Endothelial cell of umbilical vein (primary cell): ENCODE measurements around the gene PCDH9. TPM values are rescaled to one million over a fixed set of nuclear protein-coding genes. Genes with fewer than 3 reads are reported as not detected.

Experiments used
- BruUV-seq: library from RNA; stranded (reverse); fragments of 400-500 nt; replicated peaks from 2 replicates; lab custom pipeline; 2021; lab: Mats Ljungman, UMichigan
- CTCF ChIA-PET: fragments of 300-600, 350-600 bp; sonication (Branson Sonifier 250); formaldehyde crosslinking; loops from one replicate; lab custom pipeline; 2021; ENCODE audit warnings: antibody characterized with exemption, inconsistent platforms; lab: Charles Lee
- POLR2A ChIA-PET: fragments of 300-600, 350-600 bp; sonication (Branson Sonifier 250); formaldehyde crosslinking; loops from one replicate; lab custom pipeline; 2021; ENCODE audit warnings: antibody characterized with exemption, inconsistent platforms; lab: Charles Lee
- DNase-seq: peaks from one replicate; pipeline ENCODE4 v3.0.0-alpha.2; 2011; ENCODE audit warnings: low read depth, low spot score
- FAIRE-seq: peaks from 2 replicates; lab custom pipeline; 2011; peaks lifted over from hg19 to GRCh38; lab: Jason Lieb, UNC
- H2AFZ ChIP-seq: 2 replicates; pipeline ENCODE4 v1.6.0; 2012; ENCODE audit warnings: low read depth, low read length, control low read depth, inconsistent platforms
- H3K27ac ChIP-seq: 2 replicates; pipeline ENCODE4 v1.5.1; 2011; ENCODE audit warnings: low read depth, mild to moderate bottlenecking, control low read depth, low read length, moderate library complexity; ENCODE audit not compliant: insufficient read depth
- H3K27me3 ChIP-seq, 2 experiments: 2 replicates each; pipeline versions ENCODE4 v1.6.0 to v1.6.1; 2011; ENCODE audit warnings: low read length in 2 of 2, mixed read lengths in 1 of 2; ENCODE audit not compliant: control insufficient read depth in 2 of 2, insufficient read depth in 2 of 2
- H3K36me3 ChIP-seq, 2 experiments: 2 replicates in 1 of 2; 3 replicates in 1 of 2; pipeline ENCODE4 v1.5.1; 2011; ENCODE audit warnings: low read length in 2 of 2, mild to moderate bottlenecking in 1 of 2, moderate library complexity in 1 of 2; ENCODE audit not compliant: control insufficient read depth in 2 of 2, insufficient read depth in 2 of 2; ENCODE audit errors: extremely low read depth in 1 of 2
- H3K4me1 ChIP-seq: 3 replicates; pipeline ENCODE4 v1.5.1; 2011; ENCODE audit warnings: mild to moderate bottlenecking, low read length; ENCODE audit not compliant: control insufficient read depth, insufficient read depth; ENCODE audit errors: extremely low read depth
- H3K4me2 ChIP-seq: 2 replicates; pipeline ENCODE4 v1.6.1; 2011; ENCODE audit warnings: low read length, control low read depth, mixed read lengths; ENCODE audit not compliant: insufficient read depth
- H3K4me3 ChIP-seq, 3 experiments: fragments of 200-600 bp in 1 of 3; sonication (generic), shearing (Covaris generic) in 1 of 3; replicated peaks in 1 of 3; 2 replicates each; pipeline ENCODE4 v1.5.1; 2011 to 2016; ENCODE audit warnings: control low read depth in 3 of 3, low read length in 3 of 3, mild to moderate bottlenecking in 2 of 3, inconsistent platforms in 1 of 3, low read depth in 1 of 3, moderate library complexity in 1 of 3; ENCODE audit not compliant: insufficient read depth in 1 of 3
- H3K79me2 ChIP-seq: 2 replicates; pipeline ENCODE4 v1.6.0; 2012; ENCODE audit warnings: low read length, inconsistent platforms; ENCODE audit not compliant: control insufficient read depth, insufficient read depth
- H3K9ac ChIP-seq: replicated peaks from 2 replicates; pipeline ENCODE3; 2011; ENCODE audit warnings: low read length, control low read depth; ENCODE audit not compliant: insufficient read depth; ENCODE audit errors: extremely low read depth
- H3K9me1 ChIP-seq: replicated peaks from 3 replicates; pipeline ENCODE4 v1.6.0; 2011; ENCODE audit warnings: mild to moderate bottlenecking, low read length; ENCODE audit not compliant: control insufficient read depth, insufficient read depth; ENCODE audit errors: extremely low read depth
- H3K9me3 ChIP-seq: replicated peaks from 2 replicates; pipeline ENCODE4 v1.5.1; 2012; ENCODE audit warnings: low read length, inconsistent platforms; ENCODE audit not compliant: control insufficient read depth, insufficient read depth
- H4K20me1 ChIP-seq: replicated peaks from 2 replicates; pipeline ENCODE3; 2011; ENCODE audit warnings: mild to moderate bottlenecking, low read length; ENCODE audit not compliant: control insufficient read depth, insufficient read depth; ENCODE audit errors: extremely low read depth
- EZH2 ChIP-seq: IDR thresholded peaks from 2 replicates; pipeline ENCODE4 v1.6.1; 2012; ENCODE audit warnings: borderline replicate concordance, low read depth, mild to moderate bottlenecking, moderate library complexity, low read length, inconsistent platforms; ENCODE audit not compliant: severe bottlenecking
- FOS ChIP-seq: IDR thresholded peaks from 2 replicates; pipeline ENCODE4 v1.6.1; 2011; ENCODE audit warnings: mild to moderate bottlenecking, low read length, moderate library complexity, borderline replicate concordance; ENCODE audit not compliant: insufficient read depth
- GATA2 ChIP-seq: IDR thresholded peaks from 2 replicates; pipeline ENCODE4 v1.7.0; 2011; ENCODE audit warnings: low read depth, mild to moderate bottlenecking, moderate library complexity, mixed read lengths, low read length; ENCODE audit not compliant: insufficient read length, insufficient read depth
- JUN ChIP-seq: IDR thresholded peaks from 2 replicates; pipeline ENCODE4 v1.6.1; 2011; ENCODE audit warnings: borderline replicate concordance, low read depth; ENCODE audit not compliant: insufficient read length, insufficient read depth
- MYC ChIP-seq: IDR thresholded peaks from one replicate; pipeline ENCODE4 v1.6.1; 2011; ENCODE audit warnings: mild to moderate bottlenecking, low read depth, low read length
- POLR2A ChIP-seq: IDR thresholded peaks from 2 replicates; pipeline ENCODE4 v1.6.1; 2012; ENCODE audit warnings: low read depth, mild to moderate bottlenecking, control low read depth, low read length
- POLR2AphosphoS5 ChIP-seq: IDR thresholded peaks from 2 replicates; pipeline ENCODE4 v1.6.1; 2012; ENCODE audit warnings: low read depth, mild to moderate bottlenecking, control low read depth, low read length, moderate library complexity; ENCODE audit not compliant: insufficient read depth
- dilution Hi-C: fragments of 300-500 bp; cut with MboI; formaldehyde crosslinking; loops from one replicate; pipeline ENCODE4 v1.15.0; 2019; ENCODE audit warnings: low sequenced_read_pairs; ENCODE audit not compliant: extremely low pct_ligation_motif_present
- intact Hi-C: fragments of 100-400 bp; cut with micrococcal nuclease; formaldehyde crosslinking; loops from one replicate; pipeline ENCODE4 v1.10.0; 2022
- polyA plus RNA-seq, 4 experiments: library from polyadenylated mRNA; depleted of rRNA in 3 of 4; stranded (reverse) in 3 of 4; unstranded in 1 of 4; fragments of >200 nt; gene quantifications; 2 replicates each; pipeline versions ENCODE4 v1.2.1 to v1.2.3, GENCODE V29; 2011 to 2012; ENCODE audit warnings: missing spikeins in 1 of 4
- total RNA-seq: library from RNA; stranded (reverse); gene quantifications from 2 replicates; pipeline ENCODE4 v1.2.3, GENCODE V29; 2021
- TF ChIP-seq, protein P1 (sequence below), 2 donors: IDR thresholded peaks; 1 replicate in 1 of 2; 2 replicates in 1 of 2; pipeline ENCODE4 v1.5.1; 2011; ENCODE audit warnings: low read length in 2 of 2, mild to moderate bottlenecking in 2 of 2, moderate library complexity in 2 of 2, control low read depth in 1 of 2, inconsistent platforms in 1 of 2, low read depth in 1 of 2; ENCODE audit not compliant: insufficient read depth in 1 of 2; ENCODE audit errors: extremely low read depth in 1 of 2
- TF ChIP-seq, protein P2 (sequence below): IDR thresholded peaks from 2 replicates; pipeline ENCODE4 v1.6.1; 2011; ENCODE audit not compliant: insufficient read depth, insufficient read length

Gene PCDH9
- total and polyA plus RNA-seq, 2 donors (not counting 3 experiments of a cell fraction or from before 2014, with no cell fraction given): 1.1 to 5.2 TPM

DNA sequence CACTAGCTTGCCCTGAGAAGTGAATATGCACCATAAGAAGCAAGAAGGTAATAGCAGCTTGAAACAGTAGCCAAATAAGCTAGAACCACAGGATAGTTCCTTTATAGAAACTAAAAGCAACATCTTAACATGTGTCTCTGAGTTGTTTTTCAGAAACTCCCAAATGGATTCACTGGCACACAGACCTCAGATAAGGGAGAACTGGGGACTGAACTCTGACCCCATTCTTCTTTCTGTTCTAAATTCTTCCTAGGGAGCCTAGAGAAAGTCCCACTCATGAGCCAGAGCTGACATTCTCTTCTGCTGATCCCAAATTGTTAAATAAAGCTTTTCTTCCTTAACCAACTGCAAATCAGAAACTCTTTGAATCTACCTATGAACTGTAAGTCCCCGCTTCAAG lies 146.1 kb downstream of the PCDH9 start:
- H3K27me3 ChIP-seq: no peaks in the 10 kb centered on the region
- no peak overlapping the region for H2AFZ ChIP-seq
- TF ChIP-seq EZH2 (no peak), POLR2A (no peak), JUN (no peak), POLR2AphosphoS5 (no peak), MYC (no peak), GATA2 (no peak), FOS (no peak)
- TF ChIP-seq, protein P1, sequence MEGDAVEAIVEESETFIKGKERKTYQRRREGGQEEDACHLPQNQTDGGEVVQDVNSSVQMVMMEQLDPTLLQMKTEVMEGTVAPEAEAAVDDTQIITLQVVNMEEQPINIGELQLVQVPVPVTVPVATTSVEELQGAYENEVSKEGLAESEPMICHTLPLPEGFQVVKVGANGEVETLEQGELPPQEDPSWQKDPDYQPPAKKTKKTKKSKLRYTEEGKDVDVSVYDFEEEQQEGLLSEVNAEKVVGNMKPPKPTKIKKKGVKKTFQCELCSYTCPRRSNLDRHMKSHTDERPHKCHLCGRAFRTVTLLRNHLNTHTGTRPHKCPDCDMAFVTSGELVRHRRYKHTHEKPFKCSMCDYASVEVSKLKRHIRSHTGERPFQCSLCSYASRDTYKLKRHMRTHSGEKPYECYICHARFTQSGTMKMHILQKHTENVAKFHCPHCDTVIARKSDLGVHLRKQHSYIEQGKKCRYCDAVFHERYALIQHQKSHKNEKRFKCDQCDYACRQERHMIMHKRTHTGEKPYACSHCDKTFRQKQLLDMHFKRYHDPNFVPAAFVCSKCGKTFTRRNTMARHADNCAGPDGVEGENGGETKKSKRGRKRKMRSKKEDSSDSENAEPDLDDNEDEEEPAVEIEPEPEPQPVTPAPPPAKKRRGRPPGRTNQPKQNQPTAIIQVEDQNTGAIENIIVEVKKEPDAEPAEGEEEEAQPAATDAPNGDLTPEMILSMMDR (IDR thresholded peaks at IDR 0.05; ENCODE audit: extremely low read depth in 1 of 2, insufficient read depth in 1 of 2, low read depth in 1 of 2, low read length in 2 of 2): no peak
- TF ChIP-seq, protein P2, sequence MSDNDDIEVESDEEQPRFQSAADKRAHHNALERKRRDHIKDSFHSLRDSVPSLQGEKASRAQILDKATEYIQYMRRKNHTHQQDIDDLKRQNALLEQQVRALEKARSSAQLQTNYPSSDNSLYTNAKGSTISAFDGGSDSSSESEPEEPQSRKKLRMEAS: no peak
- no peak overlapping the region for H3K4me3 ChIP-seq
- H3K36me3 ChIP-seq: no peaks in the 10 kb centered on the region
- BruUV-seq: no TSS peak
- H3K79me2 ChIP-seq: no peaks in the 10 kb centered on the region
- DNase-seq (no peak), FAIRE-seq (no peak)
- no peaks in the 10 kb centered on the region for H4K20me1 ChIP-seq
- intact Hi-C loops (no loop called here), dilution Hi-C loops (no loop called here)
- H3K4me1 ChIP-seq: no peaks in the 10 kb centered on the region
- H3K9me1 ChIP-seq: no peaks in the 10 kb centered on the region
- POLR2A ChIA-PET: no interaction called here
- H3K9me3 ChIP-seq: no peaks in the 10 kb centered on the region
- no peak overlapping the region for H3K9ac ChIP-seq
- H3K27ac ChIP-seq: no peak overlapping the region
- no peak overlapping the region for H3K4me2 ChIP-seq
- CTCF ChIA-PET: interaction anchor here (1.1 to 1.4 kb wide), 3 partner anchors 8 to 140 kb away, joined by 3 to 4 read pairs (median 3); no protein-coding TSS in a partner anchor
